GM20431 (cell line): ENCODE results near the gene MRS2.
"Not testable (repeated sequence)": the region's sequence is repeated elsewhere in the genome, so short reads cannot be mapped to it uniquely, and the experiment has no call there.

Experiments used
- in situ Hi-C: fragments of 300-500 bp; cut with MseI, MboI; formaldehyde crosslinking; loops from one replicate; pipeline ENCODE4 v1.15.0; 2020; ENCODE audit warnings: low sequenced_read_pairs; ENCODE audit not compliant: unreplicated experiment

Gene MRS2

DNA sequence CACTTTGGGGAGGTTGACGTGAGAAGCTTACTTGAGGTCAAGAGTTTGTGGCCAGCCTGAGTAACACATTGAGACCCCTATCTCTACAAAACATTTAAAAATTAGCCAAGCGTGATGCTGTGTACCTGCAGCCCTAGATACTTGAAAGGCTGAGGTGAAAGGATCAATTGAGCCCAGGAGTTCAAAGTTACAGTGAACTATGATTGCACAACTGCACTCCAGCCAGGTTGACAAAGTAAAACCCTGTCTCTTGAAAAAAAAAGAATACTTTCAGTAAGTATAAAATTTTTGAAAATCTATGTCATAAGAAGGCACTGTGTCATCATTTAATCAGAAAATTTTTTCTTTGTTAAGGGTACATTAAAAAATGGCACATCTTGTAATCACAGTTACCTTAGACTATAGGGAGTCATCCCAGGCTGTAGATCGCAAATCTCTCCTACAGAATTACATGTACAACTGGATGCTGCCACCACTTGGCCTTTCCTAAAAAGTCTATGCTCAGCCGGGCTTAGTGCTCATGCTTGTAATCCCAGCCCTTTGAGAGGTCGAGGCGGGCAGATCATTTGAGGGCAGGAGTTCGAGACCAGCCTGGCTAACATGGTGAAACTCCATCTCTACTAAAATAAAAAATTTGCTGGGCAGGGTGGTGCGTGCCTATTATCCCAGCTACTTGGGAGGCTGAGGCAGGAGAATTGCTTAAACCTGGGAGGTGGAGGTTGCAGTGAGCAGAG is 17.0 kb upstream of the MRS2 start:
- in situ Hi-C loops: no loop called here

DNA sequence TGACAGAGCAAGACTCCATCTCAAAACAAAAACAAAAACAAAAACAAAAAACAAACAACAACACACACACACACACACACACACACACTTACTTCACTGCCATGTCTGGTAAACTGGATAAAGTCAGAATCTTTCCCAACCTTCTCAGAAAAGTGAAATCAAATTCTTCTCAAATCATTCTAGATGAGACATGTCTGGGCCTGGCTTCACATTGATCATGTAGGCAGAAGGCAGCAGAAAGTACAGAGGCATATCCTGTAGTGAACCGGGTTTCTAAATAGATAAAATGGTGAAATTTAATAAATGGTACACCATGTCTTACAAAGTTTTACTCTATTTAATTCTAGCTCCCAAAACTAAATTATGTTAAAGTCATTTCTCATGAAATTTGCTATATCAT is 14.9 kb upstream of the MRS2 start:
- in situ Hi-C loops: no loop called here

DNA sequence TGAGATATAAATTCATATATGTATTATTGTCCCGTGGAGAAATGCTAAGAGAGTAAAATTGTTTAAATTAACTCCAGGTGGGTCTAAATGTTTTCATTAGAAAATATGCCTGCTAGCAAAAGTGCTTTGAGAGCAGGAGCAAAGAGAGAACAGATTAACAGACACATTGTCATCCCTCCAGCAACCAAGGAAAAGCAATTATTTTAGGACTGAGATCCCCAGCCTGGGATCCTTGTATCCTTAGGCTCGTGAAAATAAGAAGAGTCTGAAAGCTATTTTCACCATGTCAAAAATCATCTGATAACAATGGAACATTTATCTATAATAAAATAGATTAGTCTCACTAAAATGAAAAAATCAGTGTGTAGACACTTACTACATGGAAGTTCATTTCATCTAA is 11.5 kb upstream of the MRS2 start:
- in situ Hi-C loops: no loop called here

DNA sequence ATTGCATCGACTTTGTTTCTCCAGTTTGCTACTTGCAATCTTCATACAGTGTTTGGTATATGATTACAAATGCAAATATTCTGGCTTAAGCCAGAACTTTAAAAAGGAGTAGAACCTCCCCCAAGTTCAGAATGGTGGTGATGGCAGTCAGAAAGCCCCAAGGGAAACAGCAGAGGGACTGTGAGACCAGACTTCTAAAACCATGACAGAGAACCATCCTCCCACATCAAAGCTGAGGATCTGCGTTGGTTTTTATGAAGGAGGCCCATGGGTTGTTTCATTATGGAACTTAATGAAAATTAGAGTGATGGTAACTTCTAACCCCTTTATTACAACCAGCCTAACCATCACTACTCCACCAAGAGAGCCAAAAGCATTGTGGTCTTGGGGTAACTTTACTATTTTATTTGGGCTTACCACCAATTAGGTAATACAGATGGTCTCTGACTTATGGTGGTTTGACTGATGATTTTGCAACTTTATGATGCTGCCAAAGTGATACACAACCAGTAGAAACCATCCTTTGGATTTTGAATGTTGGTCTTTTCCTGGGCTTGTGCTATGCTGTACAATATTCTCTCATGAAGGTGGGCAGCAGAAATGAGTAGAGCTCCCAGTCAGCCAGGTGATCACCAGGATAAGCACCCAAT is 10.9 kb upstream of the MRS2 start:
- in situ Hi-C loops: no loop called here

DNA sequence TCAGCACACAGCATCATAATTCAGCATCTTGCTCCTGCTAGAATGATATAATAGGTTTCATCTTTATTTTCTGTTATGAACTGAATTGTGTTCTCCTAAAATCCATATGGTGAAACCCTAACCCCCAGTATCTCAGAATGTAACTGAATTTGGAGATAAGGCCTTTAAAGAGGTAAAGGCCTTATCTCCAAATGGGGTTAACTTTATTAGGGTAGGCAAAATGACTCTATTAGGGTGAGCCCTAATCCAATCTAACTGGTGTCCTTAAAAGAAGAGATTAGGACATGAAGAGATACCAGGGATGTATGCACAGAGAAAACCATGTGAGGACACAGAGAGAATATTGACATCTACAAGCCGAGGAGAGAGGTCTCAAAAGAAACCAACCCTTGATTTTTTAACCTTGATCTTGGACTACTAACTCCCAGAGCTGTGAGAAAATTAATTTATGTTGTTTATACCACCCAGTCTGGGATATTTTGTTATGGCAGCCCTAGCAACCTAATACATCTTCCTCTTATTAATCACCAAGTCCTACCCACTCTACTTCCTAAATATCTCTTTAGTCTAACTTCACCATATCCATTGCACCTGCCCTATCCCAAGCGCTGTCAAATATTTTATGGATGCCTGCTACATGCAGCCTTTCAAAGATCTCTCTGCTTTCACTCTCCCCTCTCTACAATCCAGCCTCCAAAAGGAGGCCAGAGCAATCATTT is 8.5 kb upstream of the MRS2 start:
- in situ Hi-C loops: no loop called here

DNA sequence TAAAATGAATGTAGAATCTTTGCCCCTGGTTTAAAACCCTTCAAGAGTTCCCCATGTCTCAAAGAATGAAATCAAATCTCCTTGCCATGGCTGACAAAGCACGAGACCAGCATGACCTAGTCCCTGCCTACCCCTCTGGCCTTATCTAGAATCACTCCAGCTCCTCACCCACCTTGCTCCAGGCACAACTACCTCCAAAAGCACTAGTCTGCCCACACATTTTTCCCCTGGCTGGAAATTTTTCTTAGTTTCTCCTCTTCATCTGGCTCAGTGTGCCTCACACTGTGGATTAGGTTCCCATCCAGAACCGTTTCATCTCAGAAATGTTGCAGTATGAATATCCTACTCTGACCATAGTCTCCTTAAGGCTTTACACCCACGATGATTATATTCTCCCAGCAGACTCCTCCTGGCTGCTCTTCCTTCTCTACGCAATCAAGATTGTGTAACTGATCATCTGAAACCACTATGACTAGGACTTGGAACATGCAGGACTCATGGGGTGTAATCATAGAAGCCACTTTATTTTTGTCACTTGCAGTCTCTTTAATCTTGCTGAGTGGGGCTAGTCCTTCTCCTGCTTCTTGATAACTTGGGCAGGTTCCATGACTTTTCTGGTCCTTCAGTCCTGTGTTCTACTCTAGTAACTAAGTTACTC is 7.8 kb upstream of the MRS2 start:
- in situ Hi-C loops: no loop called here

DNA sequence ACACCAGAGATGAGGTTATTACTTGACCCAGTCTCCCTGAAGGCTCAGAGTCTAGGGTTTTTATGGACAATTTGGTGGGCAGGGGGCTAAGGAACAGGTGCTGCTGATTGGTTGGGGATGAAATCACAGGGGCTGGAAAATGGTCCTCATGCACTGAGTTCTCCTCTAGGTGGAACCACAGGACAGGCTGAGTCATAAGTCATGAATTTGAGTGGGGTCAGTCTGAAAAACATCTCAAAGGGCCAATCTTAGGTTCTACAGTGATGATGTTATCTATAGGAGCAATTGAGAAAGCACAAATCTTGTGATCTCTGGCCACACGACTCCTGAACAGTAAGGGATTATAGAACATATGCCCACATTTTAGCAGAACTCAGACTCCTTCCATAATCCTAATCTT is 5.9 kb upstream of the MRS2 start:
- in situ Hi-C loops: no loop called here

DNA sequence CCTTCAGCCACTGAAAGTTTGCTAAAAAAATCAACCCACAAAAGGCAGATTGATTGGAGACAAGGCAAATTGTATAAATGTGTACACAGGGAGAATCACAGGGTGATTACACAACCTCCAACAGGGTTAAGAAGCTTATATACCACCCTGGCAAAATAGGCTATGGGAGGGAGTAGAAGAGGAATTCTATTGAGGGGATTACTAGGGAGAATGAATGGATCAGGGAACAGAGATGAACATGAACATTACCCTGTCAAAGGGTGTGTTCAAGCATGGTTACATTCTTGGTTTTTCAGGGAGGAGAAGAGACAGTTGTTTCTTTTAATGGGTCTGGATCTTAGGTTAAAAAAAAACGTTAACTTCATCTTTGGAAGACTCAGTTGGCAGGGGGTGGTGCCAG is 5.1 kb upstream of the MRS2 start:
- in situ Hi-C loops: no loop called here

DNA sequence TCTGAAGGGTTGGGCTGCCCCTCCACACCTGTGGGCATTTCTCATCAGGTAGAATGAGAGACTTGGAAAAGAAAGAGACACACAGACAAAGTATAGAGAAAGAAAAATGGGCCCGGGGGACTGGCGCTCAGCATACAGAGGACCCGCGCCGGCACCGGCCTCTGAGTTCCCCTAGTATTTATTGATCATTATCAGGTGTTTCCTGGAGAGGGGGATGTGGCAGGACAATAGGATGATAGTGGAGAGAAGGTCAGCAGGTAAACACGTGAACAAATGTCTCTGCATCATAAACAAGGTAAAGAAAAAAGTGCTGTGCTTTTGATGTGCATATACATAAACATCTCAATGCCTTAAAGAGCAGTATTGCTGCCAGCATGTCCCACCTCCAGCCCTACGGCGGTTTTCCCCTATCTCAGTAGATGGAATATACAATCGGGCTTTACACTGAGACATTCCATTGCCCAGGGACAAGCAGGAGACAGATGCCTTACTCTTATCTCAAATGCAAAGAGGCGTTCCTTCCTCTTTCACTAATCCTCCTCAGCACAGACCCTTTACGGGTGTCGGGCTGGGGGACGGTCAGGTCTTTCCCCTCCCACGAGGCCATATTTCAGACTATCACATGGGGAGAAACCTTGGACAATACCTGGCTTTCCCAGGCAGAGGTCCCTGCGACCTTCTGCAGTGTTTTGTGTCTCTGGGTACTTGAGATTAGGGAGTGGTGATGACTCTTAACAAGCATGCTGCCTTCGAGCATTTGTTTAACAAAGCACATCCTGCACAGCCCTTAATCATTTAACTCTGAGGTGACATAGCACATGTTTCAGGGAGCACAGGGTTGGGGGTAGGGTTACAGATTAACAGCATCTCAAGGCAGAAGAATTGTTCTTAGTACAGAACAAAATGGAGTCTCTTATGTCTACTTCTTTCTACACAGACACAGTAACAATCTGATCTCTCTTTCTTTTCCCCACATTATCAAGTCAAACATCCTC is 2.4 kb upstream of the MRS2 start:
- in situ Hi-C loops: not testable (repeated sequence)

DNA sequence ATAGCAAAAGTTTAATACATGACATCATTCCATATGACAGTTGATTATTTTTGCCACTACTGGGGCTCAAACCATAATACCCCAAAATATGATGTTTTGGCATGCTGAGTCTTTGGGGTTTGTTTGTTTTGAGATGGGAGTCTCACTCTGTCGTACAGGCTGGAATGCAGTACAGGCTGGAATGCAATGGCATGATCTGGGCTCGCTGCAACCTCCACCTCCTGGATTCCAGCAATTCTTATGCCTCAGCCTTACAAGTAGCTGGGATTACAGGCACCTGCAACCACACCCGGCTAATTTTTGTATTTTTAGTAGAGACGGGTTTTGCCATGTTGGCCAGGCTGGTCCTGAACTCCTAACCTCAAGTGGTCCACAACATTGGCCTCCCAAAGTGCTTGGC is 1.3 kb upstream of the MRS2 start:
- in situ Hi-C loops: no loop called here

DNA sequence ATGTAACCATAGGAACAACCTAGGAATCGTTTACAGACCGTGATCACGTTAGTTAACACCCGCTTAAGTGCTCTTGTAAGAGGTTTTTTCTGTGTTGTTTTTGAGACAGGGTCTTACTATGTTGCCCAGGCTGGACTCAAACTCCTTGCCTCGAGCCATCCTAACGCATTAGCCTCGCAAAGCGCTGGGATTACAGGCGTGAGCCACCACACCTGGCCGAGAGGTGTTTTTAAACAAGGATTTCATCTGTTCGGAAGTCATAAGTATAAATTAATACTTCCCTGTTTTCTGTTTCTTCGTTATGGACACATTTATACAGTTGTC is 727 bp downstream of the MRS2 start:
- in situ Hi-C loops: no loop called here

DNA sequence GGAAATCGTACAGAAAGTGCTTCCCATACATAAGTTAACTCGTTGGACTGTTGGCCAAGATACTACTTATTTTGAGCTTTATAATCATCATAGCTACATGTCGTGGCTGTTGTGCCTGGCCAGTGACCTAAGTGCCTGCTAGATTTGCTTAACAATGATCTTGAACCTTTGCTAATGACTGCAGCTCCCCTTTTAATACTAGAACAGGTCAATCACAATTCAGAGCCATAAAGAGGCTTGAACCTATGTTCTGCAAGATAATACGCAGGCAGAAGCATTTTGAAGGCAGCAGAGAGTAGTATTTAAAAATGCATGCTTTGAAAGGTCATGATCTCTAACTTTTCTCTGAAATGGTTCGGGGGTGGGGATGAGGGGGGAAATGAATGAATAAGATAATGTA is 2.5 kb downstream of the MRS2 start:
- in situ Hi-C loops: no loop called here

DNA sequence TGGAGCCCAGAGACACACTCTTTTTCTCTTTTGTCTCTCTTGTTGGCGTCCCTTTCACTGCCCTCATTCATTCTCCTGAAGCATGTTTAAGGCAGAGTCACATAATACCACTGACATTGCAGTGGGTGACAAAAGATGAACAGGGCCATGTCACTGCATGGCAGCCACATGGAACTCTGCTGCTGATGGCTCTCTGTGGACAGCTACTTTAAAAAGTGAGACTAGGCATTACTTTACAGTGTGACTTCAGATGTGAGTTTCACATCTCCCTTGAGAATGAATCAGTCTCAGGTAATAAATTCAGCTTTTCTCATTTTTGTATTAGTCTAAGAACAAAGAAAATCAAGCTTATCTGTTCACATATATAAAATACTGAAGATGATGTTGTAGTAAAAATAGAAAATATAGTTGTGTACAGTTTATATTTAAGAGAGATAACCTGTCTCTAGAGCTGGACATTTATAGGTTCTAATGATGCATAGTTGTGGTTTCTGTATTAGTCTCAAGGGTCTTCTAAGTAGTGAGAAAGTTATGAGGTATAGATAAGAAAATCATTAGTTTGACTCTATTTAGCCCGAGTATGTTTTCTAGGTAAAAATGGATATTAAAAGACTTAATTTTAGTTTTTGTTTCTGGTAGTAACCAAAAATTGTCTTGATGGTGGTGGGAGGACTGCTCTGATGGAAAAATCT is 6.1 kb downstream of the MRS2 start:
- in situ Hi-C loops: no loop called here

DNA sequence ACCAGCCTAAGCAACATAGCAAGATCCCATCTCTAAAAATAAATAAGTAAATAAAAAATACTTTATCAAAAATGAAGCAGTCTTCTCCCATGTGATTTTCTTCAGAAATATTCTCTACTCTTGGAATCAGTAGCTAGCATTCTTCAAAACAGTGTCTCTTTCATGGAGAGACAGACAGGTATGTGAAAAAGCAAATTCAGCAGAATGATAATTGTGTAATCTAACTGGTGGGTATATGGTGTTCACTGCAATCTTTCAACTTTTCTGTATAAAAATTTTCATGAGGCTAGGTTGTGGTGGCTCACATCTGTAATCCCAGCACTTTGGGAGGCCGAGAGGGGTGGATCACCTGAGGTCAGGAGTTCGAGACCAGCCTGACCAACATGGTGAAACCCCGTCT is 7.9 kb downstream of the MRS2 start:
- in situ Hi-C loops: no loop called here

DNA sequence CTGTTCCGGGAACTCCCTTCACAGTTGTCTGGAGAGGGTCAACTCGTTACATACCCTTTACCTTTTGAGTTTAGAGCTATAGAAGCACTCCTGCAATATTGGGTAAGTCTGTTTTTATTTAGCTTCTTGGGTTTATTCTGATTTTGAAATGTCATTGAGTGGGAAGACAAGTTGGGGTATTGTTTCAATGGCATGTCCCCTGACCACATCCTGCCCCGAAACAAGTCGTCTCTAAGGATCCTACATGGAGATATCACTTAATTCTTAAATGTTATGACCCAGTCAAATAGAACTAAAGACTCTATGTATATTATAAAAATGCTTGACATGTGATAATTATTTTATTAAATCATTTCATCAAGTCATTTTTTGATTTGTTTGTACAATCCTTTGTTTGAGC is 9.6 kb downstream of the MRS2 start:
- in situ Hi-C loops: no loop called here

DNA sequence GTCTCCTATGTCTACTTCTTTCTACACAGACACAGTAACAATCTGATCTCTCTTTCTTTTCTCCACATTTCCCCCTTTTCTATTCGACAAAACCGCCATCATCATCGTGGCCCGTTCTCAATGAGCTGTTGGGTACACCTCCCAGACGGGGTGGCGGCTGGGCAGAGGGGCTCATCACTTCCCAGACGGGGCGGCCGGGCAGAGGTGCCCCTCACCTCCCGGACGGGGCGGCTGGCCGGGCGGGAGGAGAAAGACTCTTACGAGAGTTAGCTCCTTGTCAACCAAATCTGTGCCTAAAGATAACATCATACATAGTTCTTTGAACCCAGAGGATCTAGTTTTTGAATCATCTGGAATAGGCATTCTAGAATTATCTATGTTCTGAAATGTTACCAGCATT is 11.8 kb downstream of the MRS2 start:
- in situ Hi-C loops: not testable (repeated sequence)

DNA sequence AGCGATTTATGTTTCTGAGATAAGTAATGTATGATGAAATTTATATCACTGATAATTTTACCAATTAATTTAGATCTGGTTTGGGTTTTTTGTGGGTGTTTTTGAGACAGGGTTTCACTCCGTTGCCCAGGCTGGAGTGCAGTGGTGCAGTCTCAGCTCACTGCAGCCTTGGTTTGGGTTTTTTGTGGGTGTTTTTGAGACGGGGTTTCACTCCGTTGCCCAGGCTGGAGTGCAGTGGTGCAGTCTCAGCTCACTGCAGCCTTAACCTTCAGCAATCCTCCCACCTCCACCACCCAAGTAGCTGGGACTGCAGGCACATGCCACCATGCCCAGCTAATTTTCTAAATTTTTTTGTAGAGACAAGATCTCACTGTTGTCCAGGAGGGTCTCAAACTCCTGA is 13.0 kb downstream of the MRS2 start:
- in situ Hi-C loops: no loop called here

DNA sequence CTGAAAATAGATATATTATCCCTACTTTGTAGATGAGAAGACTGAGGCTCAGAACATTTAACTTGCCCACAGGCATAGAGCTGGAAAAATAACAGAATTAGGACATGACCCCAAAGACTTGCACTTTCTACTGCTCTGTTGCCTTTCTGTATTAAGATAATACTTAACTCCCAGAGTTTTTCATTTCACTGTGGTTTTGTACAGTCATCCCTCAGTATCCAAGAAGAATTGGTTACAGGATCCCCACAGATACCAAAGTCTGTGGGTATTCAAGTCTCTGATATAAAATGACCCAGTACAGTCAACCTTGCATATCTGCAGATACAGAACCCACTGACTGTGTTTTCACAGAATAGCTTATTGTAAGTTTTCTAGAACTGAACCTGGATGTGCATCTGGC is 16.8 kb downstream of the MRS2 start:
- in situ Hi-C loops: no loop called here

DNA sequence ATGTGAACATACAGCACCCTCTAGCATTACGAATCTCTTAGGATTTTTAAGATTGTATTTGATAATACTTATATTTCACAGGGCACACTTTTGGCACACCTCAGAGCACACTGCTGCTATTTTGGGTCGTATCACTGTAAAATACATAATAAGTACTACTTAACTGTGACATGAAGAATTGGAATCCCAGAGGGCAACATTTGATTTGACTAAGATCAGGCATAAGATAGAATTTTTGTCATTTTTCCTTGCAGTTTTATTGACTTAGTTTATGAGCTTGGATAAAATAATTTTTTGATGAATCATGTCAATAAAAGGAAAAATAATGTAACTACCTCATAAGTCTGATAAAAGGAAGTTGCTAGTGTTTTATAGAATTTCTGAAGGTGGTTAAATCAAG is 22.4 kb downstream of the MRS2 start:
- in situ Hi-C loops: no loop called here
